WERI-Rb-1 (cell line): ENCODE data around the gene SLC7A14.
A peak's percentile ranks its signal among the peaks of the same experiment; 100 is the strongest.

Source experiments
- DNase-seq: peaks from one replicate; pipeline ENCODE4 v3.0.0-alpha.2; 2020
- H3K27ac ChIP-seq: fragments of 250-450 bp; sonication (Bioruptor Pico); 2 replicates; pipeline ENCODE4 v1.5.1; 2020; ENCODE audit warnings: mild to moderate bottlenecking, moderate library complexity
- H3K27me3 ChIP-seq: fragments of 250-450 bp; sonication (Bioruptor Pico); 2 replicates; pipeline ENCODE4 v1.5.1; 2021; ENCODE audit warnings: mild to moderate bottlenecking, low read depth, moderate library complexity; ENCODE audit not compliant: insufficient read depth, severe bottlenecking
- H3K36me3 ChIP-seq: fragments of 250-450 bp; sonication (Bioruptor Pico); 2 replicates; pipeline ENCODE4 v1.5.1; 2020; ENCODE audit warnings: mild to moderate bottlenecking, moderate library complexity
- H3K4me3 ChIP-seq: 2 replicates; pipeline ENCODE4 v1.5.1; 2011; ENCODE audit warnings: low read depth, mild to moderate bottlenecking, control low read depth, low read length
- H3K9me3 ChIP-seq: fragments of 250-450 bp; sonication (Bioruptor Pico); 2 replicates; pipeline ENCODE4 v1.5.1; 2021; ENCODE audit warnings: mild to moderate bottlenecking, moderate library complexity; ENCODE audit not compliant: severe bottlenecking
- CTCF ChIP-seq: IDR thresholded peaks from 2 replicates; pipeline ENCODE4 v1.5.1; 2011; ENCODE audit warnings: low read depth, mild to moderate bottlenecking, control low read depth, inconsistent platforms, low read length

The SLC7A14 gene

GRCh38 chr3:170484869-170485268 is 101.0 kb downstream of the SLC7A14 start:
- no peak for TF ChIP-seq CTCF
- Histone ChIP-seq H3K4me3 (no peak overlapping the region), H3K27me3 (no peaks in the 10 kb centered on the region), H3K9me3 (no peaks in the 10 kb centered on the region), H3K36me3 (no peaks in the 10 kb centered on the region), H3K27ac (no peak overlapping the region)
- no peak for DNase-seq

- Histone ChIP-seq H3K27me3 (no peaks in the 10 kb centered on the region), H3K27ac (no peak overlapping the region), H3K4me3 (no peak overlapping the region), H3K36me3 (no peaks in the 10 kb centered on the region), H3K9me3 (no peaks in the 10 kb centered on the region)
- no peak for DNase-seq
- peak; percentile 63 for TF ChIP-seq CTCF
Observed at GRCh38 chr3:170483485-170484262, 102.2 kb downstream of the SLC7A14 start.

GRCh38 chr3:170482199-170482598 is 103.7 kb downstream of the SLC7A14 start:
- Histone ChIP-seq H3K27ac (no peak overlapping the region), H3K4me3 (no peak overlapping the region), H3K36me3 (no peaks in the 10 kb centered on the region), H3K27me3 (no peaks in the 10 kb centered on the region), H3K9me3 (no peaks in the 10 kb centered on the region)
- no peak for DNase-seq
- no peak for TF ChIP-seq CTCF

GRCh38 chr3:170480111-170480510 is 105.8 kb downstream of the SLC7A14 start:
- Histone ChIP-seq H3K36me3 (no peaks in the 10 kb centered on the region), H3K4me3 (no peak overlapping the region), H3K9me3 (no peaks in the 10 kb centered on the region), H3K27ac (no peak overlapping the region), H3K27me3 (no peaks in the 10 kb centered on the region)
- no peak for TF ChIP-seq CTCF
- DNase-seq, result no peak

GRCh38 chr3:170477395-170477794 is 108.5 kb downstream of the SLC7A14 start:
- Histone ChIP-seq H3K4me3 (no peak overlapping the region), H3K36me3 (no peaks in the 10 kb centered on the region), H3K27me3 (no peaks in the 10 kb centered on the region), H3K27ac (no peak overlapping the region), H3K9me3 (no peaks in the 10 kb centered on the region)
- no peak for TF ChIP-seq CTCF
- DNase-seq, result no peak

GRCh38 chr3:170476291-170476690 is 109.6 kb downstream of the SLC7A14 start:
- no peaks in the 10 kb centered on the region for H3K9me3 ChIP-seq
- TF ChIP-seq CTCF, result no peak
- H3K27ac ChIP-seq, result no peak overlapping the region
- no peaks in the 10 kb centered on the region for H3K36me3 ChIP-seq
- no peak overlapping the region for H3K4me3 ChIP-seq
- no peaks in the 10 kb centered on the region for H3K27me3 ChIP-seq
- no peak for DNase-seq
